WTC11 (cell line): ENCODE results near the gene TMEM38A. TPM values are rescaled to one million over a fixed set of nuclear protein-coding genes. Genes with fewer than 3 reads are reported as not detected.
A peak's percentile ranks its signal among the peaks of the same experiment; 100 is the strongest.
"Not testable (repeated sequence)": the region's sequence is repeated elsewhere in the genome, so short reads cannot be mapped to it uniquely, and the experiment has no call there.

Source experiments
- ATAC-seq: fragments of 200-7000 bp; cut with Tn5 transposase; 2 replicates; pipeline ENCODE4 v1.10.0; 2021; ENCODE audit warnings: mild to moderate bottlenecking, moderate library complexity
- CTCF ChIA-PET: fragments of 300-600 bp; sonication (Branson Sonifier 250); formaldehyde crosslinking; loops from one replicate; lab custom pipeline; 2021; ENCODE audit warnings: antibody characterized with exemption; lab: Charles Lee
- POLR2A ChIA-PET: fragments of 350-600 bp; sonication (Branson Sonifier 250); formaldehyde crosslinking; loops from one replicate; lab custom pipeline; 2021; ENCODE audit warnings: antibody characterized with exemption; lab: Charles Lee
- DNase-seq: peaks from one replicate; pipeline ENCODE4 v3.0.0; 2021; ENCODE audit warnings: low spot score
- H3K27ac Mint-ChIP-seq: 2 replicates; pipeline ENCODE4 v1.8.0; 2021; ENCODE audit warnings: mixed read lengths
- H3K27me3 Mint-ChIP-seq: 2 replicates; pipeline ENCODE4 v1.8.0; 2021; ENCODE audit warnings: low read depth, mild to moderate bottlenecking, moderate library complexity, mixed read lengths
- H3K36me3 Mint-ChIP-seq: 2 replicates; pipeline ENCODE4 v1.8.0; 2021; ENCODE audit warnings: mixed read lengths
- H3K4me1 Mint-ChIP-seq: 2 replicates; pipeline ENCODE4 v1.8.0; 2022; ENCODE audit warnings: mixed read lengths
- H3K4me3 Mint-ChIP-seq: 2 replicates; pipeline ENCODE4 v1.8.0; 2021; ENCODE audit warnings: mild to moderate bottlenecking, moderate library complexity, mixed read lengths
- H3K9me3 Mint-ChIP-seq: 2 replicates; pipeline ENCODE4 v1.8.0; 2021; ENCODE audit warnings: mixed read lengths
- GABPB1 ChIP-seq: sonication (generic); formaldehyde crosslinking; IDR thresholded peaks from 2 replicates; pipeline ENCODE4 v1.8.1; 2023; ENCODE audit warnings: mild to moderate bottlenecking, missing genetic modification reagents
- JAZF1 ChIP-seq: fragments of 250-450 bp; sonication (Bioruptor Pico); IDR thresholded peaks from 2 replicates; pipeline ENCODE4 v1.9.0; 2021; ENCODE audit warnings: moderate library complexity, mild to moderate bottlenecking, inconsistent platforms
- NFATC4 ChIP-seq: fragments of 250-450 bp; sonication (Bioruptor Pico); IDR thresholded peaks from 2 replicates; pipeline ENCODE4 v1.9.0; 2021; ENCODE audit warnings: mild to moderate bottlenecking
- NFE2L1 ChIP-seq: sonication (generic); formaldehyde crosslinking; IDR thresholded peaks from 2 replicates; pipeline ENCODE4 v1.8.1; 2023; ENCODE audit warnings: missing genetic modification reagents
- NR1H2 ChIP-seq: sonication (generic); formaldehyde crosslinking; IDR thresholded peaks from 2 replicates; pipeline ENCODE4 v1.9.0; 2021; ENCODE audit warnings: mild to moderate bottlenecking, moderate library complexity, missing genetic modification reagents
- NR2C2 ChIP-seq: sonication (generic); formaldehyde crosslinking; IDR thresholded peaks from 2 replicates; pipeline ENCODE4 v1.8.0; 2022; ENCODE audit warnings: mild to moderate bottlenecking, missing genetic modification reagents
- NR3C1 ChIP-seq: sonication (generic); formaldehyde crosslinking; conservative IDR thresholded peaks from 2 replicates; pipeline ENCODE4 v1.8.1; 2023; ENCODE audit warnings: low read depth, mild to moderate bottlenecking, missing genetic modification reagents
- PRDM15 ChIP-seq: sonication (generic); formaldehyde crosslinking; IDR thresholded peaks from 2 replicates; pipeline ENCODE4 v1.8.0; 2022; ENCODE audit warnings: missing genetic modification reagents
- SP1 ChIP-seq: sonication (generic); formaldehyde crosslinking; conservative IDR thresholded peaks from 2 replicates; pipeline ENCODE4 v1.8.1; 2022; ENCODE audit warnings: missing genetic modification reagents
- USF1 ChIP-seq: sonication (generic); formaldehyde crosslinking; IDR thresholded peaks from 2 replicates; pipeline ENCODE4 v1.8.0; 2022; ENCODE audit warnings: mild to moderate bottlenecking, missing genetic modification reagents
- ZBTB43 ChIP-seq: sonication (generic); formaldehyde crosslinking; IDR thresholded peaks from 2 replicates; pipeline ENCODE4 v1.8.1; 2023; ENCODE audit warnings: mild to moderate bottlenecking, missing genetic modification reagents
- ZNF121 ChIP-seq: sonication (generic); formaldehyde crosslinking; IDR thresholded peaks from 2 replicates; pipeline ENCODE4 v1.8.0; 2023; ENCODE audit warnings: missing genetic modification reagents
- ZNF219 ChIP-seq: sonication (generic); formaldehyde crosslinking; IDR thresholded peaks from 2 replicates; pipeline ENCODE4 v1.8.0; 2023; ENCODE audit warnings: missing genetic modification reagents, mild to moderate bottlenecking, borderline replicate concordance
- total RNA-seq: library from RNA; stranded (reverse); gene quantifications from 3 replicates; pipeline ENCODE4 v1.2.3, GENCODE V29; 2021
- TF ChIP-seq, protein P1 (sequence below): fragments of 250-450 bp; sonication (Bioruptor Pico); IDR thresholded peaks from 2 replicates; pipeline ENCODE4 v1.8.0; 2021; ENCODE audit warnings: mild to moderate bottlenecking
- TF ChIP-seq, protein P2 (sequence below): sonication (generic); formaldehyde crosslinking; IDR thresholded peaks from 2 replicates; pipeline ENCODE4 v1.8.1; 2022; ENCODE audit warnings: low read depth, mild to moderate bottlenecking, moderate library complexity, missing genetic modification reagents, borderline replicate concordance
- TF ChIP-seq, protein P3 (sequence below): sonication (generic); formaldehyde crosslinking; IDR thresholded peaks from 2 replicates; pipeline ENCODE4 v1.8.1; 2023; ENCODE audit warnings: mild to moderate bottlenecking, missing genetic modification reagents, moderate library complexity

Gene TMEM38A
- total RNA-seq, 1 experiment from 2014 or later: 9.5 TPM

DNA sequence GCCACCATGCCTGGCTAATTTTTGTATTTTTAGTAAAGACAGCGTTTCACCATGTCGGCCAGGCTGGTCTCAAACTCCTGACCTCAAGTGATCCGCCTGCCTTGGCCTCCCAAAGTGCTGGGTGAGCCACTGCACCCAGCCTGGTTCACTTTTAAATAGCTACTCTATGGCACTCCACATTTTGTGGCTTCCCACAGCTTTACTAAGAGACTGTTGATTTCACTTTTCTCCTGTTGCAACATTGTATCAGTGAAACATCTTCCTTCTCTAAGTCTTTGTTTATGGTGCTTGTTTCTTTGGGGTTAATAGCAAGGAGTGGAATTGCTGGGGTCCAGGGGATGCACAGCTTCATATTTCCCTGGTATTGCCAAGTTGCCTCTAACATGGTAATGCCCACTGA lies 12.3 kb downstream of the TMEM38A start (continued):
- TF ChIP-seq, protein P1, sequence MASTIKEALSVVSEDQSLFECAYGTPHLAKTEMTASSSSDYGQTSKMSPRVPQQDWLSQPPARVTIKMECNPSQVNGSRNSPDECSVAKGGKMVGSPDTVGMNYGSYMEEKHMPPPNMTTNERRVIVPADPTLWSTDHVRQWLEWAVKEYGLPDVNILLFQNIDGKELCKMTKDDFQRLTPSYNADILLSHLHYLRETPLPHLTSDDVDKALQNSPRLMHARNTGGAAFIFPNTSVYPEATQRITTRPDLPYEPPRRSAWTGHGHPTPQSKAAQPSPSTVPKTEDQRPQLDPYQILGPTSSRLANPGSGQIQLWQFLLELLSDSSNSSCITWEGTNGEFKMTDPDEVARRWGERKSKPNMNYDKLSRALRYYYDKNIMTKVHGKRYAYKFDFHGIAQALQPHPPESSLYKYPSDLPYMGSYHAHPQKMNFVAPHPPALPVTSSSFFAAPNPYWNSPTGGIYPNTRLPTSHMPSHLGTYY (CRISPR knock-in tag): no peak
- TF ChIP-seq NFATC4 (CRISPR knock-in tag) (no peak), ZNF219 (no peak), ZNF121 (CRISPR knock-in tag) (no peak), NR2C2 (CRISPR knock-in tag) (no peak), USF1 (no peak)
- TF ChIP-seq, all 79 proteins: peak for 0

DNA sequence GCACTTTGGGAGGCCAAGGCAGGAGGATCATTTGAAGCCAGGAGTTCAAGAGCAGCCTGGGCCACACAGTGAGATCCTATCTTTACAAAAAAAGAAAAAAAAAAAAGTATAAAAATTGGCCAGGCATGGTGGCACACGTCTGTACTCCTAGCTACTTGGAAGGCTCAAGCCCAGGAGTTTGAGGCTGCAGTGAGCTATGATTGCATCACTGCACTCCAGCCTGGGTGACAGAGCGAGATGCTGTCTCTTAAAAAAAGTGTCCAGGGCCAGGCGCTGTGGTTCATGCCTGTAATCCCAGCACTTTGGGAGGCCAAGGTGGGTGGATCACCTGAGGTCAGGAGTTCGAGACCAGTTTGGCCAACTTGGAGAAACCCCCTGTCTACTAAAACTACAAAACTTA lies 12.9 kb downstream of the TMEM38A start:
- H3K9me3 Mint-ChIP-seq, H3K36me3 Mint-ChIP-seq, ATAC-seq, DNase-seq, H3K4me1 Mint-ChIP-seq, H3K27ac Mint-ChIP-seq, H3K4me3 Mint-ChIP-seq, CTCF ChIA-PET, H3K27me3 Mint-ChIP-seq: not testable (repeated sequence)
- POLR2A ChIA-PET: interaction anchor here (0.7 kb wide), 1 partner anchor 14 kb away, joined by 3 read pairs; the partner anchor contains the start of gene SMIM7

DNA sequence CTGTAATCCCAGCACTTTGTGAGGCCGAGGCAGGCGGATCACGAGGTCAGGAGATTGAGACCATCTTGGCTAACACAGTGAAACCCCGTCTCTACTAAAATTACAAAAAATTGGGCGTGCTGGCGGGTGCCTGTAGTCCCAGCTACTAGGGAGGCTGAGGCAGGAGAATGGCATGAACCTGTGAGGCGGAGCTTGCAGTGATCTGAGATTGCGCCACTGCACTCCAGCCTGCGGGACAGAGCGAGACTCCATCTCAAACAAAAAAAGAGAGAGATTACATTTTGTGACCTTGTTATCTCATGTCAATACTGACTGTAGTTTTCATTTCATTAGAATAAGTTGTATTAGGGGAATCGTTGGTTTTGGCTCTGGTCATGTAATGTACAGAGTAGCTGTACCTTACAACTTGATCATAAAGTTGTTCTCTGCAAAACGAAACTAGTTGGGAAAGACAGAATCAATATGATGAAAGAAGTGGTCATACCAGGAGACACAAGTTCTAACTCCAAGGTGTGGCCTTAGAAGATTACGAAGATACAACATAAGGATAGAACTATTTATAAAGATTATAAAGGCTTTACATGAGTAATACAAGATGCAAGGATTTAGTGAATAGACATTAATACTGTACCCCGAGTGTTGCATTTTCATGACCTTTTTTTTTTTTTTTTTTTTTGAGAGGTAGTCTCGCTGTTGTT lies 15.3 kb downstream of the TMEM38A start:
- TF ChIP-seq GABPB1 (CRISPR knock-in tag) (0 out of 2 replicates have a peak, but pooled peaks have one; percentile 31), NR3C1 (CRISPR knock-in tag) (no peak)
- CTCF ChIA-PET: no interaction called here
- Mint-ChIP-seq H3K9me3 (no peaks in the 10 kb centered on the region), H3K27me3 (no peaks in the 10 kb centered on the region), H3K4me1 (no peaks in the 10 kb centered on the region), H3K27ac (no peak overlapping the region), H3K36me3 (peaks cover 19% of the 10 kb centered on the region), H3K4me3 (no peak overlapping the region)
- DNase-seq: no peak
- POLR2A ChIA-PET: interaction anchor here (1.0 kb wide), 1 partner anchor 13 kb away, joined by 4 read pairs; no protein-coding TSS in a partner anchor
- no peak for ATAC-seq

DNA sequence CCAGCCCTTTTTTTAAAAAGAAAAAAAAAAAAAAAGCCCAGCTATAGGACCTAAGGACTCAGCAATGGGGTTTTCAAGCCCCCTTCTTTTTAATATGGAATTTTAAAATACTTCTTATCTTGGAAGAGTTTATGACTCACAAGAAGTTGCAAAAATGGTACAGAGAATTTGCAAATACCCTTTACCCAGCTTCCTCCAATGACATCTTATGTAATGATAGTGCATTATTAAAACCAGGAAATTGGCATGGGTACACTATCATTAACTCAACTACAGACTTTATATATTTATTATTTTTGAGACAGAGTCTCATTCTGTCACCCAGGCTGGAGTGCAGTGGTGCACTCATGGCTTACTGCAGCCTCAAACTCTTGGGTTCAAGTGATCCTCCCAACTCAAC lies 16.1 kb downstream of the TMEM38A start:
- ATAC-seq (no peak), DNase-seq (no peak)
- H3K9me3 Mint-ChIP-seq: no peaks in the 10 kb centered on the region
- TF ChIP-seq ZBTB43 (CRISPR knock-in tag) (no peak), SP1 (CRISPR knock-in tag) (no peak)
- TF ChIP-seq, protein P2, sequence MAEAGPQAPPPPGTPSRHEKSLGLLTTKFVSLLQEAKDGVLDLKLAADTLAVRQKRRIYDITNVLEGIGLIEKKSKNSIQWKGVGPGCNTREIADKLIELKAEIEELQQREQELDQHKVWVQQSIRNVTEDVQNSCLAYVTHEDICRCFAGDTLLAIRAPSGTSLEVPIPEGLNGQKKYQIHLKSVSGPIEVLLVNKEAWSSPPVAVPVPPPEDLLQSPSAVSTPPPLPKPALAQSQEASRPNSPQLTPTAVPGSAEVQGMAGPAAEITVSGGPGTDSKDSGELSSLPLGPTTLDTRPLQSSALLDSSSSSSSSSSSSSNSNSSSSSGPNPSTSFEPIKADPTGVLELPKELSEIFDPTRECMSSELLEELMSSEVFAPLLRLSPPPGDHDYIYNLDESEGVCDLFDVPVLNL (CRISPR knock-in tag): no peak
- H3K27ac Mint-ChIP-seq: no peak overlapping the region
- H3K4me1 Mint-ChIP-seq: no peaks in the 10 kb centered on the region
- peaks cover 25% of the 10 kb centered on the region for H3K36me3 Mint-ChIP-seq
- POLR2A ChIA-PET: interaction anchor here (1.0 kb wide), 1 partner anchor 12 kb away, joined by 4 read pairs; no protein-coding TSS in a partner anchor
- CTCF ChIA-PET: interaction anchor here (1.1 kb wide), 1 partner anchor 38 kb away, joined by 5 read pairs; no protein-coding TSS in a partner anchor
- H3K4me3 Mint-ChIP-seq: no peak overlapping the region
- H3K27me3 Mint-ChIP-seq: no peaks in the 10 kb centered on the region

GRCh38 chr19:16678498-16678897 lies 17.6 kb downstream of the TMEM38A start:
- Mint-ChIP-seq H3K4me1 (no peaks in the 10 kb centered on the region), H3K9me3 (no peaks in the 10 kb centered on the region), H3K4me3 (no peak overlapping the region), H3K27me3 (no peaks in the 10 kb centered on the region), H3K27ac (no peak overlapping the region), H3K36me3 (peaks cover 31% of the 10 kb centered on the region)
- ChIA-PET POLR2A (no interaction called here), CTCF (no interaction called here)
- ATAC-seq (no peak), DNase-seq (no peak)
- TF ChIP-seq NFE2L1 (CRISPR knock-in tag) (no peak), PRDM15 (CRISPR knock-in tag) (no peak), NR2C2 (CRISPR knock-in tag) (no peak), JAZF1 (CRISPR knock-in tag) (no peak), NR1H2 (no peak)
- TF ChIP-seq, protein P3, sequence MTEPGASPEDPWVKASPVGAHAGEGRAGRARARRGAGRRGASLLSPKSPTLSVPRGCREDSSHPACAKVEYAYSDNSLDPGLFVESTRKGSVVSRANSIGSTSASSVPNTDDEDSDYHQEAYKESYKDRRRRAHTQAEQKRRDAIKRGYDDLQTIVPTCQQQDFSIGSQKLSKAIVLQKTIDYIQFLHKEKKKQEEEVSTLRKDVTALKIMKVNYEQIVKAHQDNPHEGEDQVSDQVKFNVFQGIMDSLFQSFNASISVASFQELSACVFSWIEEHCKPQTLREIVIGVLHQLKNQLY (CRISPR knock-in tag): no peak
- TF ChIP-seq, protein P2 (CRISPR knock-in tag): no peak
